HepG2 (cell line): ENCODE data around the gene SPAG9. TPM values are rescaled to one million over a fixed set of nuclear protein-coding genes. Genes with fewer than 3 reads are reported as not detected.
A peak's percentile ranks its signal among the peaks of the same experiment; 100 is the strongest.

Experiments
- ARNT2 ChIP-seq: sonication (generic); formaldehyde crosslinking; IDR thresholded peaks from 2 replicates; pipeline ENCODE4 v1.8.0; 2022; ENCODE audit warnings: mild to moderate bottlenecking, low read depth, missing genetic modification reagents, moderate library complexity
- ATF2 ChIP-seq: sonication (generic); formaldehyde crosslinking; IDR thresholded peaks from 2 replicates; pipeline ENCODE4 v1.4.0; 2020; ENCODE audit warnings: missing genetic modification reagents
- DZIP1 ChIP-seq: sonication (generic); formaldehyde crosslinking; IDR thresholded peaks from 2 replicates; pipeline ENCODE4 v1.5.0; 2020; ENCODE audit warnings: mild to moderate bottlenecking, missing genetic modification reagents
- HOMEZ ChIP-seq: IDR thresholded peaks from 2 replicates; pipeline ENCODE4 v1.6.1; 2016; ENCODE audit warnings: low read depth
- KAT2B ChIP-seq: fragments of 150-350 bp; IDR thresholded peaks from 2 replicates; pipeline ENCODE4 v1.6.1; 2014; ENCODE audit warnings: low read depth, low read length, borderline replicate concordance
- NR2F2 ChIP-seq: IDR thresholded peaks from 2 replicates; pipeline ENCODE4 v1.6.1; 2012; ENCODE audit warnings: low read depth, inconsistent platforms, borderline replicate concordance
- PAXIP1 ChIP-seq: sonication (generic); formaldehyde crosslinking; conservative IDR thresholded peaks from 2 replicates; pipeline ENCODE4 v1.4.0; 2020; ENCODE audit warnings: mild to moderate bottlenecking, missing genetic modification reagents, moderate library complexity
- PHF21A ChIP-seq: sonication (generic); formaldehyde crosslinking; IDR thresholded peaks from 2 replicates; pipeline ENCODE4 v1.5.0; 2020; ENCODE audit warnings: mild to moderate bottlenecking, missing genetic modification reagents
- PITX1 ChIP-seq: sonication (generic); formaldehyde crosslinking; IDR thresholded peaks from 2 replicates; pipeline ENCODE4 v1.5.1; 2020; ENCODE audit warnings: mild to moderate bottlenecking, missing genetic modification reagents
- SMARCC2 ChIP-seq: fragments of 450-650 bp; IDR thresholded peaks from 2 replicates; pipeline ENCODE4 v1.6.1; 2017; ENCODE audit warnings: antibody characterized with exemption, mild to moderate bottlenecking
- SP140L ChIP-seq: sonication (generic); formaldehyde crosslinking; IDR thresholded peaks from 2 replicates; pipeline ENCODE4 v1.4.0; 2020; ENCODE audit warnings: missing genetic modification reagents, borderline replicate concordance
- TRIM22 ChIP-seq: fragments of 450-650 bp; IDR thresholded peaks from 2 replicates; pipeline ENCODE4 v1.6.1; 2017
- ZNF362 ChIP-seq: sonication (generic); formaldehyde crosslinking; IDR thresholded peaks from 2 replicates; pipeline ENCODE4 v1.4.0; 2020; ENCODE audit warnings: missing genetic modification reagents, mild to moderate bottlenecking, borderline replicate concordance
- ZNF547 ChIP-seq: sonication (generic); formaldehyde crosslinking; IDR thresholded peaks from 2 replicates; pipeline ENCODE4 v1.5.1; 2020; ENCODE audit warnings: mild to moderate bottlenecking, missing genetic modification reagents
- ZSCAN29 ChIP-seq: sonication (generic); formaldehyde crosslinking; conservative IDR thresholded peaks from 2 replicates; pipeline ENCODE4 v1.4.0; 2020; ENCODE audit warnings: mild to moderate bottlenecking, missing genetic modification reagents
- polyA plus RNA-seq, 8 experiments: library from polyadenylated mRNA; depleted of rRNA in 3 of 8; stranded (reverse) in 7 of 8; unstranded in 1 of 8; fragments of >200 nt; fragmentation: Illumina TruSeq in 4 of 8; extraction: Trizol in 4 of 8; gene quantifications; 2 replicates each; pipeline versions ENCODE4 v1.2.1 to v1.2.3, GENCODE V29; 2011 to 2016; ENCODE audit warnings: low read depth in 4 of 8, missing spikeins in 1 of 8, mixed read lengths in 1 of 8; ENCODE audit not compliant: insufficient read depth in 1 of 8
- total RNA-seq, 5 experiments: library from RNA; depleted of rRNA; stranded (reverse); fragments of >200 nt; fragmentation: Illumina TruSeq; extraction: Trizol; gene quantifications; 2 replicates each; pipeline ENCODE4 v1.2.3, GENCODE V29; 2016; ENCODE audit warnings: low read depth in 1 of 5

Gene SPAG9
- total and polyA plus RNA-seq, 2 of the 13 experiments (the other 11 are each of a cell fraction or from before 2014, with no cell fraction given): 43.2 to 78.6 TPM

GRCh38 chr17:50949989-50950877 is 170.4 kb downstream of the SPAG9 start (continued):
- TF ChIP-seq KAT2B: no peak
- TF ChIP-seq SMARCC2: no peak
- peak; percentile 44; the same call in 1 of the 2 replicates for TF ChIP-seq NR2F2
- TF ChIP-seq PAXIP1: peak; percentile 62
- TF ChIP-seq DZIP1 (CRISPR knock-in tag): peak; percentile 58; the same call in 1 of the 2 replicates
- TF ChIP-seq PITX1 (CRISPR knock-in tag): peak; percentile 85
- 0 out of 2 replicates have a peak, but pooled peaks have one; percentile 48 for TF ChIP-seq HOMEZ (CRISPR knock-in tag)
- peak; percentile 87 for TF ChIP-seq PHF21A (CRISPR knock-in tag)
- TF ChIP-seq ATF2: peak; percentile 68; the same call in 1 of the 2 replicates
- peak; percentile 55; the same call in 1 of the 2 replicates for TF ChIP-seq ARNT2 (CRISPR knock-in tag)
- 0 out of 2 replicates have a peak, but pooled peaks have one; percentile 89 for TF ChIP-seq ZSCAN29 (CRISPR knock-in tag)
- peak; percentile 71; the same call in 1 of the 2 replicates for TF ChIP-seq ZNF362 (CRISPR knock-in tag)
- no peak for TF ChIP-seq TRIM22
- no peak for TF ChIP-seq SP140L (CRISPR knock-in tag)
- TF ChIP-seq ZNF547: peak; percentile 98
